ENCODE measurements around the gene DOK6. TPM values are rescaled to one million over a fixed set of nuclear protein-coding genes. Genes with fewer than 3 reads are reported as not detected.

DOK6 gene
- total and polyA plus RNA-seq, 2 experiments from 2014 or later = 0.29 to 0.42 TPM

DNA sequence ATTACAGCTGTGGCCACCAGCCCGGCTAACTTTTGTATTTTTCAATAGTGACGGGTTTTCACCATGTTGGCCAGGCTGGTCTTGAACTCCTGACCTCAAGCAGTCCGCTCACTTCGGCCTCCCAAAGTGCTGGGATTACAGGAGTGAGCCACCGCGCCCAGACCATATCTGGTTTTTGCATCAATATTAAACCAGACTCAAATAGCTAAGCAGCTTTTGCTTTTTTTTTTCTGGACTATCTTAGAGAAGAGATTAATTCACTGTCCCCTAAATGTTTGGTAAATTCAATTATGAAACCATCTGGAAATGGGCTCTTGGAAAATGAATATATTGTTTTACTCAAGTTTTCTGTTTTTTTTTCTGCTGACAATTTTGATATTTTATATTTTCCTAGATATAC, 183.7 kb downstream of the DOK6 start (continued):
- TF ChIP-seq, protein P1, sequence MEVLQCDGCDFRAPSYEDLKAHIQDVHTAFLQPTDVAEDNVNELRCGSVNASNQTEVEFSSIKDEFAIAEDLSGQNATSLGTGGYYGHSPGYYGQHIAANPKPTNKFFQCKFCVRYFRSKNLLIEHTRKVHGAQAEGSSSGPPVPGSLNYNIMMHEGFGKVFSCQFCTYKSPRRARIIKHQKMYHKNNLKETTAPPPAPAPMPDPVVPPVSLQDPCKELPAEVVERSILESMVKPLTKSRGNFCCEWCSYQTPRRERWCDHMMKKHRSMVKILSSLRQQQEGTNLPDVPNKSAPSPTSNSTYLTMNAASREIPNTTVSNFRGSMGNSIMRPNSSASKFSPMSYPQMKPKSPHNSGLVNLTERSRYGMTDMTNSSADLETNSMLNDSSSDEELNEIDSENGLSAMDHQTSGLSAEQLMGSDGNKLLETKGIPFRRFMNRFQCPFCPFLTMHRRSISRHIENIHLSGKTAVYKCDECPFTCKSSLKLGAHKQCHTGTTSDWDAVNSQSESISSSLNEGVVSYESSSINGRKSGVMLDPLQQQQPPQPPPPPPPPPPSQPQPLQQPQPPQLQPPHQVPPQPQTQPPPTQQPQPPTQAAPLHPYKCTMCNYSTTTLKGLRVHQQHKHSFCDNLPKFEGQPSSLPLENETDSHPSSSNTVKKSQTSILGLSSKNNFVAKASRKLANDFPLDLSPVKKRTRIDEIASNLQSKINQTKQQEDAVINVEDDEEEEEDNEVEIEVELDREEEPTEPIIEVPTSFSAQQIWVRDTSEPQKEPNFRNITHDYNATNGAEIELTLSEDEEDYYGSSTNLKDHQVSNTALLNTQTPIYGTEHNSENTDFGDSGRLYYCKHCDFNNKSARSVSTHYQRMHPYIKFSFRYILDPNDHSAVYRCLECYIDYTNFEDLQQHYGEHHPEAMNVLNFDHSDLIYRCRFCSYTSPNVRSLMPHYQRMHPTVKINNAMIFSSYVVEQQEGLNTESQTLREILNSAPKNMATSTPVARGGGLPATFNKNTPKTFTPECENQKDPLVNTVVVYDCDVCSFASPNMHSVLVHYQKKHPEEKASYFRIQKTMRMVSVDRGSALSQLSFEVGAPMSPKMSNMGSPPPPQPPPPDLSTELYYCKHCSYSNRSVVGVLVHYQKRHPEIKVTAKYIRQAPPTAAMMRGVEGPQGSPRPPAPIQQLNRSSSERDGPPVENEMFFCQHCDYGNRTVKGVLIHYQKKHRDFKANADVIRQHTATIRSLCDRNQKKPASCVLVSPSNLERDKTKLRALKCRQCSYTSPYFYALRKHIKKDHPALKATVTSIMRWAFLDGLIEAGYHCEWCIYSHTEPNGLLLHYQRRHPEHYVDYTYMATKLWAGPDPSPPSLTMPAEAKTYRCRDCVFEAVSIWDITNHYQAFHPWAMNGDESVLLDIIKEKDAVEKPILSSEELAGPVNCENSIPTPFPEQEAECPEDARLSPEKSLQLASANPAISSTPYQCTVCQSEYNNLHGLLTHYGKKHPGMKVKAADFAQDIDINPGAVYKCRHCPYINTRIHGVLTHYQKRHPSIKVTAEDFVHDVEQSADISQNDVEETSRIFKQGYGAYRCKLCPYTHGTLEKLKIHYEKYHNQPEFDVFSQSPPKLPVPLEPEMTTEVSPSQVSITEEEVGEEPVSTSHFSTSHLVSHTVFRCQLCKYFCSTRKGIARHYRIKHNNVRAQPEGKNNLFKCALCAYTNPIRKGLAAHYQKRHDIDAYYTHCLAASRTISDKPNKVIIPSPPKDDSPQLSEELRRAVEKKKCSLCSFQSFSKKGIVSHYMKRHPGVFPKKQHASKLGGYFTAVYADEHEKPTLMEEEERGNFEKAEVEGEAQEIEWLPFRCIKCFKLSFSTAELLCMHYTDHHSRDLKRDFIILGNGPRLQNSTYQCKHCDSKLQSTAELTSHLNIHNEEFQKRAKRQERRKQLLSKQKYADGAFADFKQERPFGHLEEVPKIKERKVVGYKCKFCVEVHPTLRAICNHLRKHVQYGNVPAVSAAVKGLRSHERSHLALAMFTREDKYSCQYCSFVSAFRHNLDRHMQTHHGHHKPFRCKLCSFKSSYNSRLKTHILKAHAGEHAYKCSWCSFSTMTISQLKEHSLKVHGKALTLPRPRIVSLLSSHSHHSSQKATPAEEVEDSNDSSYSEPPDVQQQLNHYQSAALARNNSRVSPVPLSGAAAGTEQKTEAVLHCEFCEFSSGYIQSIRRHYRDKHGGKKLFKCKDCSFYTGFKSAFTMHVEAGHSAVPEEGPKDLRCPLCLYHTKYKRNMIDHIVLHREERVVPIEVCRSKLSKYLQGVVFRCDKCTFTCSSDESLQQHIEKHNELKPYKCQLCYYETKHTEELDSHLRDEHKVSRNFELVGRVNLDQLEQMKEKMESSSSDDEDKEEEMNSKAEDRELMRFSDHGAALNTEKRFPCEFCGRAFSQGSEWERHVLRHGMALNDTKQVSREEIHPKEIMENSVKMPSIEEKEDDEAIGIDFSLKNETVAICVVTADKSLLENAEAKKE (CRISPR knock-in tag; IDR thresholded peaks at IDR 0.05) = no peak
- TF ChIP-seq ZNF114 (CRISPR knock-in tag; IDR thresholded peaks at IDR 0.05) (no peak), STAT1 (IDR thresholded peaks at IDR 0.05; ENCODE audit: unreplicated experiment) (no peak)
- TF ChIP-seq, protein P2, sequence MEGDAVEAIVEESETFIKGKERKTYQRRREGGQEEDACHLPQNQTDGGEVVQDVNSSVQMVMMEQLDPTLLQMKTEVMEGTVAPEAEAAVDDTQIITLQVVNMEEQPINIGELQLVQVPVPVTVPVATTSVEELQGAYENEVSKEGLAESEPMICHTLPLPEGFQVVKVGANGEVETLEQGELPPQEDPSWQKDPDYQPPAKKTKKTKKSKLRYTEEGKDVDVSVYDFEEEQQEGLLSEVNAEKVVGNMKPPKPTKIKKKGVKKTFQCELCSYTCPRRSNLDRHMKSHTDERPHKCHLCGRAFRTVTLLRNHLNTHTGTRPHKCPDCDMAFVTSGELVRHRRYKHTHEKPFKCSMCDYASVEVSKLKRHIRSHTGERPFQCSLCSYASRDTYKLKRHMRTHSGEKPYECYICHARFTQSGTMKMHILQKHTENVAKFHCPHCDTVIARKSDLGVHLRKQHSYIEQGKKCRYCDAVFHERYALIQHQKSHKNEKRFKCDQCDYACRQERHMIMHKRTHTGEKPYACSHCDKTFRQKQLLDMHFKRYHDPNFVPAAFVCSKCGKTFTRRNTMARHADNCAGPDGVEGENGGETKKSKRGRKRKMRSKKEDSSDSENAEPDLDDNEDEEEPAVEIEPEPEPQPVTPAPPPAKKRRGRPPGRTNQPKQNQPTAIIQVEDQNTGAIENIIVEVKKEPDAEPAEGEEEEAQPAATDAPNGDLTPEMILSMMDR (conservative IDR thresholded peaks at IDR 0.05; ENCODE audit: low read depth in 2 of 2) = no peak

DNA sequence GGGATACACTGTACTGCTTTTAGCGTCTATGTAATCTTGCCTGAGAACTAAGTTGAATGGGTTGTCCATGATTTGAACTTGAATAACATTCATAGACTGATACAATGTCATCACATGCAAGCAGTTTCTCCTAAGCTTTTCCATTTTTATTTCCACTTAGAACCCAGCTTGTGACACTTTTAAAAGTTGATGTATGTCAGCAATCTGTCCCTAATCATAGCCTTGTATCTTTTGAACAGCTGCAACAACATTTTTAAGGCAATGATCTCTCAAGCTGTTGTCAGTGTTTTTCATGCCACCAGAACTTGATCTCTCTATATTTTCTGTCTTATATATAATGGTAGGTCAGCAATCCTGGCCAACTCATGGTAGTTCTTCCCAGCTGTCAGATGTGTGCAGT, 185.0 kb downstream of the DOK6 start:
- no peaks in the 10 kb centered on the region for H3K27me3 ChIP-seq (ENCODE audit: insufficient read depth)
- no peak for TF ChIP-seq ZNF114 (CRISPR knock-in tag; IDR thresholded peaks at IDR 0.05)
- no peaks in the 10 kb centered on the region for H3K4me1 Mint-ChIP-seq
- no peak overlapping the region for H3K4me3 ChIP-seq
- no peaks in the 10 kb centered on the region for H3F3A ChIP-seq (replicated peaks; ENCODE audit: low read depth)
- no peaks in the 10 kb centered on the region for H3K79me2 ChIP-seq (replicated peaks; ENCODE audit: insufficient read depth)
- no peak overlapping the region for H3K4me3 Mint-ChIP-seq
- no peak overlapping the region for H3K4me2 ChIP-seq
- H2AFZ ChIP-seq = no peak overlapping the region
- no peaks in the 10 kb centered on the region for H3K9me3 Mint-ChIP-seq
- no peaks in the 10 kb centered on the region for H3K36me3 Mint-ChIP-seq (ENCODE audit: low read depth)
- no peaks in the 10 kb centered on the region for H3K27me3 Mint-ChIP-seq (ENCODE audit: insufficient read depth, low read depth, poor library complexity)
- H3K4me1 ChIP-seq (ENCODE audit: insufficient read depth) = no peaks in the 10 kb centered on the region
- H3K9me2 ChIP-seq (ENCODE audit: insufficient read depth) = no peaks in the 10 kb centered on the region
- no peaks in the 10 kb centered on the region for H4K20me1 ChIP-seq (replicated peaks; ENCODE audit: insufficient read depth)
- DNase-seq (ENCODE audit: low spot score) (no peak), ATAC-seq (no peak)
- H3K27ac ChIP-seq (ENCODE audit: low read depth) = no peak overlapping the region
- no peak overlapping the region for H3K27ac Mint-ChIP-seq
- no peaks in the 10 kb centered on the region for H3K36me3 ChIP-seq (ENCODE audit: insufficient read depth)
